ENCODE measurements around the gene UCP1.

Gene UCP1

DNA sequence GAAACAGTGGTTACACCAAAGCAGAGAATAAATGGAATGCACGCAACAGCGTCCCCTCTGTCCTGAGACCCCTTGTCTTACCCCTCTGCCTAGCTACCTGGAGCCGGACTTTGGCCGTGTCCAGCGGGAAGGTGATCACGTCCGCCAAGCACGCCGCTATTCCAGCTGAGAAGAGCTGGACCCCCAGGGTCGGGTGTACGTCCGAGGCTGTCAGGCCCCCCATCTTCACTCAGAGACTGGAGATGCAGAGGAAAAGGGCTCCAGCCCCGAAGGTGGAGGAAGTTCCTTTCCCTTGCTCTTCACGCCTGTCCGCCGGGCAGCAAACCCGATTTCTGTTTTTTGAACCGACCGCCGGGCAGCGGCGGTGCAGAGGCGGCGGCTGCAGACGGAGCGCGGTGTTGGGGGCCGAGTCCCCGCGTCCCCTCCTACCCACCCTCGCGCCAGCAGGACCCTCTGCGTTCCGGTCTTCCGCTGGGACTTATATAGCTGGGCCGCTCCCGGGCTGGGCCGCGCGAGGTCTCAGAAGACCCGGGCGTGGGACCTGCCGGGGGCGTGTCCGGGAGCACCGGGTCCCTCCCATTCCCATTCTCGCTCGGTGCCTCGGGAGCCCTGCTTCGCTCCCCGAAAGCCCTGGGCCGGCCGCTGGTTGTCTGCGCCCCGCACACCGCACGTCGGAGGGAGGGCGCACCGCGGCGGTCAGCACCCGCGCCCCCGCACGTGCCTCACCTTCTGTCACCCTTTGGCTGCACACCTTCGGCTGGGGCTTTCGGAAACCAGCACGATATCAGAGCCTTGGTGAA lies at the start of gene UCP1:
Gene UCP1 (minus strand): TSS at position 455 of the 800 bp plus-strand sequence. CDS start 232 bp downstream, at position 223.
- DNase-seq, result peak; percentile 16

- no peak for DNase-seq
These were observed 48.9 kb upstream of the UCP1 start for GRCh38 chr4:140617499-140618248.

GRCh38 chr4:140615451-140615850 lies 46.7 kb upstream of the UCP1 start:
- no peak for DNase-seq

GRCh38 chr4:140612357-140612756 lies 43.6 kb upstream of the UCP1 start:
- DNase-seq, result no peak

DNA sequence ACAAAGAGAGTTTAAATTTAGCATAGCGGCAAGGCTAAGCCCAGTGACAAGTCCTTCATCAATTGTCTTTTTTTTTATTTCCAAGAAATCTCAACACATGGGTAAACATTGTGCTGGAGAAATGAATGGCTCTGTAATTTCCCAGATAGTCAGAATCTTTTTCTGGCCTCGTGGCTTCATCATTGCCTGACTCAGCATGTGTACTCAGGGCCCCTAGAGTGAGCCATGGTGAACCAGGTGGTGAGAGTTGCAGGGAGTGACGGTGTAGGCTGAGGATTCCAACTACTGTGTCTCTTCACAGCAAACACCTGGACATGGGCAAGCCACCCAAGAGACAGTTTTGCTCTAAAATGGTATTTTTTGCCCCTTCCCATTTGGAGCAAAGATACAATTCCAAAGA lies 43.1 kb upstream of the UCP1 start:
- peak; percentile 1 for DNase-seq

DNA sequence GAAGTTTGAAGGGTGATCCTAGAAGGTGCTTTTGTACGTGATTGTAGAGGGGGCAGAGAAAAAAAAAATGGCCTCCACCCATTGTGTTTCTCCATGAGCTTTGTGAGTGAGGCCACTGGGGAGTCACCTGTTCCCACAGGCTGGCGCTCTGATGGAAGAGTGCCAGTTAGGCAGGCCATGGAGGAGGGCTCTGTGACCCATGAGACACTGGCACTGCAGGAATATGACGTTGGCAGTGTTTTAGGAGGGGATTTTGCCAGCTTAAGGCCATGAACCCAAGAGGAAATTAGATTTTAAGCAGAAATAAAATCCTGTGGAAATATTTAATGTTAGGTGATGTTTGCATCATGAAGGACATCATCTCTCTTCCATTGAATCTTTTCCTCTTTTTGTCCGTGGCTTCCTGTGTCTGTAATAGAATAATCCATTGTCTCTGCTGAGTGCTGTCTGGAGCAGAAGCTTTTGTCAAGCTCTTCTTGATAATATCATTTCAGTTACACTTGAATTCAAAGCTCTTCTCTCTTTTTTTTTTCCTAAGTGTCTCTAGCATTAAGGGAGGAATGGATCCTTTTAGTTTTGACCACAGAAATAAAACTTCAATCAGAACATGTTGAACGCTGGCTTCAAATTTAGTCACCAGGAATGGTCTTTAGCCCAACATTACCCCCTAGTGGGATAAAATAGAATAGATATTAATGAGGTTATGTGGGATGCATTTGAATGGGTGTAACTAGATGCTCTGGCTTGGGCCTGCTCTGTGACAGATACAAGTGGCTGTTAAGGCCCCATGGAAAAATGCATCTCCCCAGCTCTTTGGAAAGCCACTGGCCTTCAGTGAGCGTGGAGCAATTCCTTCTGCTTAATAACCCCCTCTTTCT lies 41.0 kb upstream of the UCP1 start:
- peak; percentile 65 for DNase-seq

DNA sequence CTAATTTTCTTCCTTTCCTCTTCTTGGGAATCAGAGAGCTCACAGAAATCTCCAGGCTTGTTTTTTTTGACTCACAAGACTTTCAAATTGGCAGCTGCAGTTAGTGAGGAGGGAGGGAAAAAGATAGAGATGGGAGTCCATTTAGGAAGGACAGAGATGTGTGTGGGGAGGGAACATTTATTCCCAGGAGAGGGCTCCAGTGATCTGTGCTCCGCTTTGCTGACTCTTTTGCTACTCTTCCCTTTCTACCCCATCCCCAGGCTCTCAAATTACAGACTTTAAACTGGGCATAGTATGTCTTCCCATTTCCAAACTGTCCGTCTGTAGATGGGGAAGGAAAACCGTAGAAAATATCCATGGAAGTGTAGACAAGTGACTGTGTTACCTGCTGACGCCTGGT lies 39.1 kb upstream of the UCP1 start:
- DNase-seq, result no peak

- no peak for DNase-seq
These were observed 35.8 kb upstream of the UCP1 start for GRCh38 chr4:140604544-140604943.

DNA sequence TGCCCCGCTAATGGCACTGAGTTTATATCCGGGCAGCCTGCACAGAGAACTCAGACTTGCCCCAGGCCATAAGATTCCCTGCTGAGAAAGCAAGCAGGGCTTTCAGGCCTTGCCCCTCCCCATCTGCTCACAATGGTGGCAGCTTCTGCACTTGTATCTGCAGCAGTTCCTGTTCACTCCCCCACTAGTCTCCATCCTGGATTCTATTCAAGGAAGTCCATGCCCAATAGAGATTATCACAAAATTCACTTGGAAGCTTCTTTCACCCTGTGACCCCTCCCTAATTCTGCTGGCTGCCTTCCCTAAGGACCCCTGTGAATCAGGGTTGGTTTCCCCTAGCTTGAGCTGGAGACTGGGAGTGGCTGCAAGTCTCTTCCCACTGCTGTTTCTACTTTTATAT lies 34.5 kb upstream of the UCP1 start:
- DNase-seq, result peak; percentile 91

GRCh38 chr4:140602714-140603113 lies 34.0 kb upstream of the UCP1 start:
- peak; percentile 65 for DNase-seq

- DNase-seq, result no peak
These were observed 31.6 kb upstream of the UCP1 start for GRCh38 chr4:140600408-140600807.

DNA sequence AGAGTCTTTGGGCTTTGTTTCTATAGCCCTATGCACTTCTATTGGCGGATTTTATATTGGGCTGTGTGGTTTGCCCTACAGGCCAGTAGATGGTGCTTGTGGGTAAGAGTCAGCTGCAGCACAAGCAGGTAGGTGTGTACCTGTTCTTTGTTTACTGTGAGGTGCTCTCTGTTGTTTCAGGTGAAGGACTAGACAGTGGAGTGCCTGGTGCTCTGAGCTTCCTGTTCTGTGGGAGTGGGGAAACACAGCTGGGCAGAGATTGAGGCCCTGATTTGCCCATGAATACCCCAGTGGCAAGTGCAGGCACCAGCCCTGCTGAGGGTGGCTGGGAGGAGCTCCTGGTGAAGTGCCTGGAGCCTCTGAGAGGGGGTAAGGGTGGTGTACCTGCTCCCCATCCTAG lies 26.3 kb upstream of the UCP1 start:
- peak; percentile 75 for DNase-seq

- no peak for DNase-seq
These were observed 15.7 kb upstream of the UCP1 start for GRCh38 chr4:140584439-140584838.

GRCh38 chr4:140581078-140581477 lies 12.3 kb upstream of the UCP1 start:
- no peak for DNase-seq

GRCh38 chr4:140579278-140579677 lies 10.5 kb upstream of the UCP1 start:
- DNase-seq, result peak; percentile 57

DNA sequence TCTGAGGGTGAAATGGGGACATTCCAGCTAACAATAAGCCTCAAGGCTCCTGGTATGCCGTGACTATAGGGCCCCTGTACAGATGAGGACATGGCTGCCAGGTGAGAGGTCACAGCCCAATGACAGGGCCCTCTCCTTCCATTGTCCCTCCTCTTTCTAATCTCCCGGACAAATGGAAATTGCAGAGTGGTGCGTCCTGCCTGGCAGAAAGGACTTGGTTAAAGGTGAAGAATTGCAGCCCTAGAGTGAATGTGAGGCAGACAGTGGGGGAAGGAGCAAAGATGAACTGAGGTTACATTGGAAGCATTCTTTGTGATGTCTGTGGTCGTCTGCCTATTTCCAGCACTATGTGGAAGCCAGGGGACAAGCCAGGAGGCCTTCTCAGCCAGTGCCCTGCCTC lies 6.7 kb upstream of the UCP1 start:
- no peak for DNase-seq

DNA sequence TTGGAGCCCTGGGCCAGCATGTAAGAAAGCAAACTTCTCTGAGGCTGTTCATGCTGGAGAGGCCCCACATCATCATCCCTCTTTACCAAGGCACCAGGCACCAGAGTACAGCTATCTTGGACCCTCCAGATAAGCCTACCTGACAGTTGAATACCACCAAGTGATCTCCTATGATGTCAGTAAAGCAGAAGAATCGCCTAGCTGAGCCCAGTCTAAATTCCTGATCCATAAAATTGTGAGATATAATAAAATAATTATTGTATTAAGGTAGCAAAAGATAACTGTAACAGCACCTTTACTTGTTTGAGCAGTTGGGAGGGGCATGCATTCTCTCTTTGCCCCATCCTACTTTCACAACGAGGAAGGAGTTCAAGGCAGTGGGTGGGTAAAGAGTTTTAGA lies 2.9 kb upstream of the UCP1 start:
- DNase-seq, result no peak

DNA sequence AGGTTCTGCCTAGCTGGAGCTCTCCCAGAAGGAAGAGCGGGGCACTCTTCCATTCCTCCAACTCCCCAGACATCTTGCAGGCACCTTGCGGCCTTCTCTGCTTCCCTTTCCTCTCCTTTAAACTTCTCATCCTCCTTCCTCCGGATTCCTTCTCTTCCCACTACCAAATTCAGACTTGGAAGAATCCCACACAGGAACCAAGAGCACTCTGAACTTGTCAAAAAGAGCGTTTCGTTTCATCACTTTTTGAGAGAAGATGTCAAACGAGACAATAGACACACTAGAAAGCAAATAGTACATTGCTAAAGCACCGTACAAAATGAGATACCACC lies 512 bp upstream of the UCP1 start:
- no peak for DNase-seq

GRCh38 chr4:140559696-140560095 lies 9.1 kb downstream of the UCP1 start:
- no peak for DNase-seq

DNA sequence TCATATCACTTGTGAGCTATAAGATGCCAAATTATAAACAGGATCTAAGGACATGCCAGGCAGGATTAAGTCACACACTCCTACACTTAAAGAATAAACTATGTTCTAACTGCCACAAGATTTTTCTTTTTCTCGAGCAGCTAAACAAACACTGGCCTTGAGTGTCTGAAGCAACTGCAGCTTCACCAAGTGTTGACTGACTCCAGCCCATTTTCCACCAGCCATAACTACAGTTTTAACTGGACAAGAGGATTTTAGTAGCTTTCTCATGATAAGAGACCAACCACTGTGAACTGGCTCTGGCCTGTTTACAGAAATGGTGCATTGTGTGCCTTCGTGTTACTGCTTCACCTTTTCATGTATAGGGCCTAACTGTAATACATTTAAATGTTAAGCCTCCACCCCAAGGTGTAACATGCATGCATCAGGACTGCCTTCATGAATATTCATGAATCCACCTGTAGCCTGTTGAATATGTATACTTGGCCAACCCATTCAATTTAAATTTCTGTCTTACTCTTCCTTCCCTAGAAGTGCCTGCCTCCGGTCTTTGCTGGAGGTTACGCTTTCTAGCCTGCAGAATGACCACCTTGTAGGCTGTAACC lies 10.8 kb downstream of the UCP1 start:
- no peak for DNase-seq

- no peak for DNase-seq
These were observed 12.2 kb downstream of the UCP1 start for GRCh38 chr4:140556372-140557085.

DNA sequence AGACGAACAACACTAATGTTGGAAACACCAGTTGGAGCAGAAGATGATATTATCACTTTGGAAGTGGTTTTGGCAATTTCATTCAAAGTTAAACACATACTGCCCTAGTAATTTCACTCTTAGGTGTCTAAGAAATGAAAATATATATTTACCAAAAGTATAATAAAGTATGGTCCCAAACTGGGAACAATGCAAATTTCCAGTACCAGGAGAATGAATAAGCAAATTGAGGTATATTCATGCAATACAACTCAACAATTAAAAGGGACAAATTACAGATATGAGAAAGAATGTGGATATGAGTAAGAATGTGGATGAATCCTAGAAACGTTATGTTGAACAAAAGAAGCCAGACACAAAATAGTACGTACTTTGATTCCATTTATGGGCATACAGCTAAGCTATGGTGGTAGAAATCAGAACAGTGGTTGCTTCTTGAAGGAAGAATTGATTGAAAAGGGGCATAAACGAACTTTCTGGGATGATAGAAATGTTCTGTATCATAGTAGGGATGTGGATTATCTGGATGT lies 34.7 kb downstream of the UCP1 start:
- no peak for DNase-seq
